ENCODE results near the gene SOX10.

DNA sequence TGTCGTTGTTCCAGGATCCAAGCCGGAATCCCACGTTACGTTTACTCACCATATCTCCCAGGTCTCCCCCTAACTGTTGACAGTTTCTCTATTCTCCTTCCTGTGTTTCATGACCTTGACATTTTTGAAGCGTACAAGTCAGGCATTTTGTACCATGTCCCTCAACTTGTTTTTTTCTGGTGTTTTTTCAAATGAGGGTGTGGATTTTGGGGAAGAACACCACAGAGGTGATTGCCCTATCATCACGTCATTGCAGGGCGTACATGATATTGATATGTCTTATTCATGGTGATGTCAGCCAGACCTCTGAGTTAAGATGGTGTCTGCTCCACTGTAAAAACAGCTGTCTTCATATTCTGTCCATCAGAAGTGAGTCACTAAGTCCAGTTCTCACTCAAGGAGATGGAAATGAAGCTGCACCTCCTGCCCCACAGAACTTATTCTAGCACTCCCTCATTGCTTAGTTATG, 28.3 kb upstream of the SOX10 start:
- TF ChIP-seq CTCF (IDR thresholded peaks at IDR 0.05) (no peak), POLR2A (IDR thresholded peaks at IDR 0.05) (no peak), EP300 (IDR thresholded peaks at IDR 0.05) (no peak), POLR2AphosphoS5 (IDR thresholded peaks at IDR 0.05) (no peak)
